GM12878 (cell line): ENCODE results near the gene AIP. TPM values are rescaled to one million over a fixed set of nuclear protein-coding genes. Genes with fewer than 3 reads are reported as not detected.

Experiments used
- BCL11A ChIP-seq: IDR thresholded peaks from 2 replicates; pipeline ENCODE4 v1.6.1; 2011; ENCODE audit warnings: low read depth, low read length
- NBN ChIP-seq: fragments of 450-650 bp; IDR thresholded peaks from 2 replicates; pipeline ENCODE4 v1.6.1; 2016
- NFYA ChIP-seq: IDR thresholded peaks from 2 replicates; pipeline ENCODE4 v1.6.1; 2011; ENCODE audit warnings: low read depth, mild to moderate bottlenecking, low read length, improper control_type of control experiment, borderline replicate concordance
- POU2F2 ChIP-seq: IDR thresholded peaks from 3 replicates; pipeline ENCODE4 v1.6.1; 2011; ENCODE audit warnings: low read depth, mild to moderate bottlenecking, low read length, borderline replicate concordance
- ZNF622 ChIP-seq: fragments of 450-650 bp; IDR thresholded peaks from 2 replicates; pipeline ENCODE4 v1.6.1; 2017; ENCODE audit warnings: mild to moderate bottlenecking, inconsistent platforms
- polyA plus RNA-seq, 11 experiments: library from polyadenylated mRNA; depleted of rRNA in 4 of 11; unstranded in 6 of 11; stranded (reverse) in 5 of 11; fragments of >200 nt; fragmentation: Nextera tagmentation in 4 of 11; fragmentation: Illumina TruSeq in 1 of 11; extraction: Ambion mirVana in 4 of 11; extraction: Trizol in 1 of 11; gene quantifications; 1 replicate in 1 of 11; 2 replicates in 10 of 11; pipeline versions ENCODE4 v1.2.1 to v1.2.3, GENCODE V29; 2011 to 2016; ENCODE audit warnings: inconsistent platforms in 2 of 11, missing spikeins in 2 of 11, low read depth in 1 of 11
- total RNA-seq, 4 experiments: library from RNA; depleted of rRNA in 3 of 4; stranded (reverse); fragments of >200 nt in 3 of 4; fragmentation: Illumina TruSeq in 1 of 4; extraction: Trizol in 1 of 4; gene quantifications; 2 replicates each; pipeline versions ENCODE4 v1.2.1 to v1.2.3, GENCODE V29; 2013 to 2021
- TF ChIP-seq, protein P1 (sequence below): fragments of 150-350 bp; IDR thresholded peaks from 2 replicates; pipeline ENCODE4 v1.6.1; 2014; ENCODE audit warnings: mild to moderate bottlenecking, low read depth, low read length
- TF ChIP-seq, protein P2 (sequence below): fragments of 450-650 bp; IDR thresholded peaks from 2 replicates; pipeline ENCODE4 v1.6.1; 2018; ENCODE audit warnings: mild to moderate bottlenecking, low read depth, moderate library complexity; ENCODE audit not compliant: partially characterized antibody

The AIP gene
- total and polyA plus RNA-seq, 10 of the 15 experiments (the other 5 are each of a cell fraction or from before 2014, with no cell fraction given), result 12.6 to 164 (median 104) TPM

DNA sequence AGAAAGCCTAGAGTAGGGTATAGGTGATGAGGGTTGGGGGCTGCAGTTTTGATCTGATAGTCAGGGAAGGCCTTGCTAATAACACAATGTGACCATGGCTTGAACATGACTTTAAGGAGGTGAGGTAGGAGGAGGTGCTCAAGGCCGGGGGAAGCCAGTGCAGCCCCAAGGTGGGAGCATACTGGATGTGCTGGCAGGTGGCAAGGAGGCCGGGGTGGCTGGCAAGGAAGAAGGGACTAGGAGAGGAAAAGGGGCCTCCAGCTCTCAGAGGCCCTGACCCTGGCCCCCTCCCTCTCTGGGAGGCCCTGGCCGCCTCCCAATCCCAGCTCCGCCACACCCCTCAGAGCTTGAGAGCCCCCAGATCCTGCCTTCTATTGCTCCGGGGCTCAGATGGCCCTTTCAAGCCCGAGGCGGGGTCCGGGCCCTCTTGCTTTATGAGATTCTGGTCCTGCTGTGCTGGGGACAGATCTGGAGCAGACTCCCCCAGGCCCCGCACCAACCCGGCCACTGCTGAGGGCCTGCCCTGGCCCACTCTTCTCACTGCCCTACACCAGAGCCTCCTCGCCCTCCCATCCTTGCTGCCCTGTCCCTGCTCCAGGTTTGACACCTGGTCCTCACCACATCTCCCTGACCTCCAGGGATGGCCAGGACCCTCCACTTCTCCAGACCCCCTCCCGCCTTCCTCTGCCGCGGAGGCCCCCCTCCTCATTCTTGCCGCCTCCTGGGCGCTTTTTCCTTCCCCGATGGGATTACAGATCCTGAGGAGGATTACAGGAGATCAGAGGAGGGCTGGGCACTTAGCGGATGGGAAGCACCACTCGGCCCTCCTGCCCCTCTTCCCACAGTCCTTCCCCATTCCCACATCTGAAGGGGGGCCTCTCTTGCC is 20.5 kb downstream of the AIP start (continued):
- TF ChIP-seq, protein P1, sequence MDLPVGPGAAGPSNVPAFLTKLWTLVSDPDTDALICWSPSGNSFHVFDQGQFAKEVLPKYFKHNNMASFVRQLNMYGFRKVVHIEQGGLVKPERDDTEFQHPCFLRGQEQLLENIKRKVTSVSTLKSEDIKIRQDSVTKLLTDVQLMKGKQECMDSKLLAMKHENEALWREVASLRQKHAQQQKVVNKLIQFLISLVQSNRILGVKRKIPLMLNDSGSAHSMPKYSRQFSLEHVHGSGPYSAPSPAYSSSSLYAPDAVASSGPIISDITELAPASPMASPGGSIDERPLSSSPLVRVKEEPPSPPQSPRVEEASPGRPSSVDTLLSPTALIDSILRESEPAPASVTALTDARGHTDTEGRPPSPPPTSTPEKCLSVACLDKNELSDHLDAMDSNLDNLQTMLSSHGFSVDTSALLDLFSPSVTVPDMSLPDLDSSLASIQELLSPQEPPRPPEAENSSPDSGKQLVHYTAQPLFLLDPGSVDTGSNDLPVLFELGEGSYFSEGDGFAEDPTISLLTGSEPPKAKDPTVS, result no peak
- TF ChIP-seq NFYA (no peak), ZNF622 (no peak), NBN (no peak), BCL11A (no peak), POU2F2 (no peak)
- TF ChIP-seq, protein P2, sequence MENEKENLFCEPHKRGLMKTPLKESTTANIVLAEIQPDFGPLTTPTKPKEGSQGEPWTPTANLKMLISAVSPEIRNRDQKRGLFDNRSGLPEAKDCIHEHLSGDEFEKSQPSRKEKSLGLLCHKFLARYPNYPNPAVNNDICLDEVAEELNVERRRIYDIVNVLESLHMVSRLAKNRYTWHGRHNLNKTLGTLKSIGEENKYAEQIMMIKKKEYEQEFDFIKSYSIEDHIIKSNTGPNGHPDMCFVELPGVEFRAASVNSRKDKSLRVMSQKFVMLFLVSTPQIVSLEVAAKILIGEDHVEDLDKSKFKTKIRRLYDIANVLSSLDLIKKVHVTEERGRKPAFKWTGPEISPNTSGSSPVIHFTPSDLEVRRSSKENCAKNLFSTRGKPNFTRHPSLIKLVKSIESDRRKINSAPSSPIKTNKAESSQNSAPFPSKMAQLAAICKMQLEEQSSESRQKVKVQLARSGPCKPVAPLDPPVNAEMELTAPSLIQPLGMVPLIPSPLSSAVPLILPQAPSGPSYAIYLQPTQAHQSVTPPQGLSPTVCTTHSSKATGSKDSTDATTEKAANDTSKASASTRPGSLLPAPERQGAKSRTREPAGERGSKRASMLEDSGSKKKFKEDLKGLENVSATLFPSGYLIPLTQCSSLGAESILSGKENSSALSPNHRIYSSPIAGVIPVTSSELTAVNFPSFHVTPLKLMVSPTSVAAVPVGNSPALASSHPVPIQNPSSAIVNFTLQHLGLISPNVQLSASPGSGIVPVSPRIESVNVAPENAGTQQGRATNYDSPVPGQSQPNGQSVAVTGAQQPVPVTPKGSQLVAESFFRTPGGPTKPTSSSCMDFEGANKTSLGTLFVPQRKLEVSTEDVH, result no peak
- TF ChIP-seq, all 136 proteins: peak for 0
